OCI-LY7 (cell line): ENCODE measurements around the gene FGD5. TPM values are rescaled to one million over a fixed set of nuclear protein-coding genes. Genes with fewer than 3 reads are reported as not detected.

Experiments used
- BruUV-seq: library from RNA; stranded (reverse); fragments of 400-500 nt; replicated peaks from 2 replicates; lab custom pipeline; 2021; lab: Mats Ljungman, UMichigan
- CTCF ChIA-PET: fragments of 300-600 bp; sonication (Branson Sonifier 250); formaldehyde crosslinking; loops from one replicate; lab custom pipeline; 2022; ENCODE audit warnings: antibody characterized with exemption; ENCODE audit not compliant: unreplicated experiment; lab: Charles Lee
- POLR2A ChIA-PET: fragments of 300-600 bp; sonication (Branson Sonifier 250); formaldehyde crosslinking; loops from one replicate; lab custom pipeline; 2022; ENCODE audit warnings: antibody characterized with exemption; lab: Charles Lee
- DNase-seq: peaks from one replicate; pipeline ENCODE4 v3.0.0-alpha.2; 2015; ENCODE audit warnings: low spot score
- H2AFZ ChIP-seq: fragments of 200-600 bp; sonication (generic), shearing (Covaris generic); 2 replicates; pipeline ENCODE4 v1.6.1; 2014; ENCODE audit warnings: mild to moderate bottlenecking, antibody characterized with exemption, low read length, moderate library complexity
- H3K27ac ChIP-seq: fragments of 200-600 bp; sonication (generic); 2 replicates; pipeline ENCODE4 v1.5.1; 2014; ENCODE audit warnings: mixed run types, low read depth, mild to moderate bottlenecking, moderate library complexity, low read length, inconsistent platforms; ENCODE audit not compliant: poor library complexity, severe bottlenecking
- H3K36me3 ChIP-seq: fragments of 200-600 bp; sonication (generic); 2 replicates; pipeline ENCODE4 v1.6.1; 2014; ENCODE audit warnings: mild to moderate bottlenecking, antibody characterized with exemption, low read length, moderate library complexity, mixed read lengths; ENCODE audit not compliant: insufficient read depth
- H3K4me1 ChIP-seq: fragments of 200-600 bp; sonication (generic); 2 replicates; pipeline ENCODE4 v1.5.1; 2014; ENCODE audit warnings: mild to moderate bottlenecking, low read length; ENCODE audit not compliant: insufficient read depth, poor library complexity, severe bottlenecking
- H3K4me2 ChIP-seq: fragments of 200-600 bp; sonication (generic); 2 replicates; pipeline ENCODE4 v1.6.1; 2014; ENCODE audit warnings: mild to moderate bottlenecking, low read length
- H3K4me3 ChIP-seq: fragments of 200-600 bp; sonication (generic); 2 replicates; pipeline ENCODE4 v1.5.1; 2014; ENCODE audit warnings: mild to moderate bottlenecking, low read depth, low read length; ENCODE audit not compliant: poor library complexity, severe bottlenecking
- H3K79me2 ChIP-seq: fragments of 200-600 bp; sonication (generic); 2 replicates; pipeline ENCODE4 v1.6.1; 2016; ENCODE audit warnings: low read depth, mild to moderate bottlenecking, low read length, moderate library complexity, mixed read lengths; ENCODE audit not compliant: insufficient read depth
- H3K9me2 ChIP-seq: fragments of 200-600 bp; sonication (generic); 2 replicates; pipeline ENCODE4 v1.6.1; 2016; ENCODE audit warnings: mild to moderate bottlenecking, low read length, mixed read lengths; ENCODE audit not compliant: insufficient read depth
- H3K9me3 ChIP-seq: fragments of 200-600 bp; sonication (generic); 2 replicates; pipeline ENCODE4 v1.6.1; 2014; ENCODE audit warnings: mild to moderate bottlenecking, mixed run types, low read length, mixed read lengths
- H4K20me1 ChIP-seq: fragments of 200-600 bp; sonication (generic); 2 replicates; pipeline ENCODE4 v1.6.1; 2014; ENCODE audit warnings: mild to moderate bottlenecking, antibody characterized with exemption, low read length, moderate library complexity, mixed read lengths; ENCODE audit not compliant: insufficient read depth
- CTCF ChIP-seq: fragments of 200-600 bp; sonication (generic); conservative IDR thresholded peaks from 2 replicates; pipeline ENCODE4 v1.5.1; 2014; ENCODE audit warnings: mild to moderate bottlenecking, antibody characterized with exemption, low read length, moderate library complexity, mixed read lengths
- EZH2phosphoT487 ChIP-seq: fragments of 200-600 bp; sonication (generic); IDR thresholded peaks from 2 replicates; pipeline ENCODE4 v1.6.1; 2018; ENCODE audit warnings: low read depth, borderline replicate concordance, mild to moderate bottlenecking, mixed run types, antibody characterized with exemption, low read length, moderate library complexity, mixed read lengths
- intact Hi-C: fragments of 100-400 bp; cut with micrococcal nuclease; formaldehyde crosslinking; loops from one replicate; pipeline ENCODE4 v1.10.0; 2022; ENCODE audit not compliant: unreplicated experiment
- total RNA-seq, 2 experiments: library from RNA; depleted of rRNA in 1 of 2; stranded (reverse); fragments of >200 nt in 1 of 2; shearing (Covaris generic) in 1 of 2; gene quantifications; 2 replicates each; pipeline ENCODE4 v1.2.3, GENCODE V29; 2014 to 2022

FGD5 gene
- total RNA-seq, 2 experiments from 2014 or later, result 0.09 to 0.21 TPM

GRCh38 chr3:14801031-14801430, 17.7 kb upstream of the FGD5 start:
- no peak overlapping the region for H3K4me2 ChIP-seq
- no peaks in the 10 kb centered on the region for H3K36me3 ChIP-seq
- H4K20me1 ChIP-seq, result no peaks in the 10 kb centered on the region
- CTCF ChIA-PET, result no interaction called here
- no TSS peak for BruUV-seq
- TF ChIP-seq CTCF, result no peak
- no peak for TF ChIP-seq EZH2phosphoT487
- H3K4me1 ChIP-seq, result no peaks in the 10 kb centered on the region
- no peaks in the 10 kb centered on the region for H3K9me2 ChIP-seq
- no peak overlapping the region for H3K4me3 ChIP-seq
- no peak overlapping the region for H3K27ac ChIP-seq
- H2AFZ ChIP-seq, result no peak overlapping the region
- DNase-seq, result no peak
- no peaks in the 10 kb centered on the region for H3K79me2 ChIP-seq
- H3K9me3 ChIP-seq, result no peaks in the 10 kb centered on the region
- POLR2A ChIA-PET, result no interaction called here
- intact Hi-C loops, result no loop called here

GRCh38 chr3:14801668-14802380, 16.9 kb upstream of the FGD5 start:
- BruUV-seq, result no TSS peak
- Histone ChIP-seq H3K36me3 (no peaks in the 10 kb centered on the region), H4K20me1 (no peaks in the 10 kb centered on the region), H3K79me2 (no peaks in the 10 kb centered on the region), H3K27ac (no peak overlapping the region), H3K9me3 (no peaks in the 10 kb centered on the region), H3K4me1 (no peaks in the 10 kb centered on the region), H3K4me3 (no peak overlapping the region), H3K9me2 (no peaks in the 10 kb centered on the region), H2AFZ (no peak overlapping the region), H3K4me2 (no peak overlapping the region)
- CTCF ChIA-PET, result no interaction called here
- POLR2A ChIA-PET, result no interaction called here
- no peak for TF ChIP-seq CTCF
- TF ChIP-seq EZH2phosphoT487, result no peak
- intact Hi-C loops, result no loop called here
- no peak for DNase-seq

- H3K4me3 ChIP-seq, result no peak overlapping the region
- H3K4me2 ChIP-seq, result no peak overlapping the region
- H2AFZ ChIP-seq, result no peak overlapping the region
- H4K20me1 ChIP-seq, result no peaks in the 10 kb centered on the region
- H3K36me3 ChIP-seq, result no peaks in the 10 kb centered on the region
- DNase-seq, result no peak
- no peak overlapping the region for H3K27ac ChIP-seq
- no peaks in the 10 kb centered on the region for H3K79me2 ChIP-seq
- CTCF ChIA-PET, result no interaction called here
- POLR2A ChIA-PET, result no interaction called here
- TF ChIP-seq EZH2phosphoT487 (no peak), CTCF (no peak)
- H3K9me3 ChIP-seq, result no peaks in the 10 kb centered on the region
- intact Hi-C loops, result no loop called here
- no peaks in the 10 kb centered on the region for H3K4me1 ChIP-seq
- no TSS peak for BruUV-seq
- H3K9me2 ChIP-seq, result no peaks in the 10 kb centered on the region
Measured at GRCh38 chr3:14802381-14802731, 16.4 kb upstream of the FGD5 start.
